Esophagus squamous epithelium (tissue), 4 donors: ENCODE results near the gene CLN3.

Source experiments
- CTCF ChIP-seq, 6 experiments: fragments of 450-650 bp in 4 of 6; fragments of 200-600 bp in 2 of 6; sonication (generic) in 2 of 6; IDR thresholded peaks; one replicate each; pipeline ENCODE4 v1.5.1; 2016 to 2019; ENCODE audit warnings: antibody characterized with exemption in 6 of 6, mild to moderate bottlenecking in 4 of 6, moderate library complexity in 4 of 6
- POLR2A ChIP-seq, 4 donors: fragments of 450-650 bp; IDR thresholded peaks; one replicate each; pipeline ENCODE4 v1.6.1; 2017; ENCODE audit warnings: antibody characterized with exemption in 4 of 4, mild to moderate bottlenecking in 4 of 4, moderate library complexity in 3 of 4

- TF ChIP-seq CTCF (IDR thresholded peaks at IDR 0.05) = no peak
- no peak for TF ChIP-seq POLR2A (IDR thresholded peaks at IDR 0.05)
Measured at GRCh38 chr16:28504707-28505404, 13.0 kb upstream of the CLN3 start.
